ENCODE measurements around the gene LCMT1.
A peak's percentile ranks its signal among the peaks of the same experiment; 100 is the strongest.
"Not testable (repeated sequence)": the region's sequence is repeated elsewhere in the genome, so short reads cannot be mapped to it uniquely, and the experiment has no call there.

LCMT1 gene

DNA sequence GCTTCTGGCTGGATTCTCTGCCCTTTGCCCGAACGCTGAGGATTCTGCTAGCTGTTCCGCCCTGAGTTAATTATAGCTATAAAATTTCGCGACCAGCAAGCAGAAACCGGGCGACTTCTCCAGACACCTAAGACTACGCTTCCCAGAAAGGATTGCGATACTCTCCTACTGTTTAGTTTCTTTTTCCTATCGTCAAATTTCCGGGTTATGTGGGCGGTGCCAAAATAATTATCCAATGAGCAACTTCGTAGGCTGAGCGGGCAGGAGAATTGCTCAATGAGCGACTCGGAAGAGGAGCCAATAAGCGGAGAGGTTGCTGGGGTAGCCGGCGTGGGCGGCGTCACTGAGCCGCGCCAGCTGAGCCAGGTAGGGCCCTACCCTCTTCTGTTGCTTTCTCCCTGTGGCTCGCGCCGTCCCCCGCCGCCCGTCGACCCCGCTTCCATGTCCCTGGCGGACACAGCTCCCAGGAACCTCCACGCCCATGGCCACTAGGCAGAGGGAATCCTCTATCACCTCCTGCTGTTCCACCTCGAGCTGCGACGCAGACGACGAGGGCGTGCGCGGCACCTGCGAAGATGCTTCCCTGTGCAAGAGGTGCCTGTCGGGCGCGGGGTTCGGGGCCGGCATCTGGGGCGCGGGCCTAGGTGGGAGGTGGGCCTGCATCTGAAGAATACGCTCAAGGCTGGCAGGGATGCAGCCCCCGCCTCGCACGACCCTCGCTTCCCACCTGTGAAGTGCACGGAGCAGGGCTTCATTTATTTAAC lies at the start of gene LCMT1:
TSS of gene LCMT1 (plus strand) at position 340 of the 764 bp plus-strand sequence. CDS start at position 482, 142 bp downstream.
- H3K27me3 Mint-ChIP-seq, result no peaks in the 10 kb centered on the region
- peak within 1 kb of the TSS; percentile 91 for H3K4me3 Mint-ChIP-seq
- H3K4me1 Mint-ChIP-seq (ENCODE audit: low read depth), result peaks cover 69% of the 10 kb centered on the region
- intact Hi-C loops (cut with micrococcal nuclease), result no loop called here
- H3K27ac Mint-ChIP-seq, result peak within 1 kb of the TSS; percentile 84
- H3K36me3 Mint-ChIP-seq (ENCODE audit: low read depth), result peaks cover 37% of the 10 kb centered on the region
- no peaks in the 10 kb centered on the region for H3K9me3 Mint-ChIP-seq

DNA sequence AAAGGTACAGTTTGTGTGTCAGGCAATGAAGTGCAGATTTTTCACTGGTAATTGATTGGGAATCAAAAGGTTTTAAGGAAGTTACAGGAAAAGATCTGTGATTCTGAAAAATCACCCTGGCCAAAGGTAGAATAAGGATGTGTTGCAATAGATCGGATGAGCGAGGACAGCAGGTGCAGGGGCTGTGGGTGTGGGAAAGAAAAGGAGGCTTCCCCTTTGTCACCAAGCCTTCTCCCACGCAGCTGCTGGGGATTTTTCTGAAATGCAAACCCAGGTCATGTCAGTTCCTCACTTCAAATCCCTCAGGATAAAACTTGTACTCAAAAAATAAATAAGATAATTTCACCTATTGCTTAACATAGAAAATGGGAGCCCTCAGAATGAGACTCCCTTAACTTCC lies 48.4 kb upstream of the LCMT1 start:
- Mint-ChIP-seq H3K4me3 (no peak overlapping the region), H3K36me3 (ENCODE audit: low read depth) (no peaks in the 10 kb centered on the region), H3K27ac (no peak overlapping the region), H3K9me3 (no peaks in the 10 kb centered on the region), H3K4me1 (ENCODE audit: low read depth) (peaks cover 54% of the 10 kb centered on the region), H3K27me3 (no peaks in the 10 kb centered on the region)
- intact Hi-C loops (cut with micrococcal nuclease), result no loop called here

DNA sequence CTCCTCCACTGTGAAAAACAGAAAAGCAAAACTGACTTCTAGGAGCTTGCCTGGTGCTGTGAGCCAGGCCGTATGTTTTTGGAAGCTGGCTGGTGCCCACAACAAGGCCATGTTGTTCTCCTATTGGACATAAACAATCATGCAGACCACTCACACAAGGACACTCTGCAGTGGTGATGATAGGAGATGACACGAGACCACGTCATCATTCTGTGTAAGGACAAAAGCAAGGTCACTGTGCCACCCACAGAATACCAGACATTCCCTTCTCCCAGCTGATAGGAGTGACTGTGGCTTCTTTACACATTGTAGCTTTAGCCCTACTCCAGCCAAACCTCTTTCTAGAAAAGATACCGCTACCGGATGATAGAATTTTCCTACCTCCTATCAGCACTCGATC lies 47.7 kb upstream of the LCMT1 start:
- Mint-ChIP-seq H3K27me3 (no peaks in the 10 kb centered on the region), H3K27ac (peak overlapping the region; percentile 47), H3K36me3 (ENCODE audit: low read depth) (no peaks in the 10 kb centered on the region), H3K4me1 (ENCODE audit: low read depth) (peaks cover 59% of the 10 kb centered on the region), H3K9me3 (no peaks in the 10 kb centered on the region), H3K4me3 (no peak overlapping the region)
- intact Hi-C loops (cut with micrococcal nuclease), result no loop called here

DNA sequence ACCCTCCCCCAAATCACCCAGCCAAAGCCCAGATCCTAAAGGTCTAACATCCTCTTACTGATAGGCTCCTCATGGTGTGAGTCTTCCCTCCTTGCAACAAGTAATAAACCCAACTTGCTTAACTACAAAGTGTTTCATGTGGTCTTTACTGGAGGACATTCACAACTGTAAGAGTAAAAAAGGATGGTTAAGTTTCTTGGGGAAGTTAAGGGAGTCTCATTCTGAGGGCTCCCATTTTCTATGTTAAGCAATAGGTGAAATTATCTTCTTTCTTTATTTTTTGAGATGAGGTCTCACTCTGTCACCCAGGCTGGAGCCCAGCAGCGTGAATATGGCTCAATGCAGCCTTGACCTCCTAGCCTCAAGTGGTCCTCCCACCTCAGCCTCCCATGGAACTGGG lies 47.3 kb upstream of the LCMT1 start:
- H3K27me3 Mint-ChIP-seq; H3K4me3 Mint-ChIP-seq; H3K9me3 Mint-ChIP-seq; intact Hi-C loops (cut with micrococcal nuclease); H3K36me3 Mint-ChIP-seq (ENCODE audit: low read depth): not testable (repeated sequence)
- peak overlapping the region; percentile 47 for H3K27ac Mint-ChIP-seq
- peaks cover 59% of the 10 kb centered on the region for H3K4me1 Mint-ChIP-seq (ENCODE audit: low read depth)

DNA sequence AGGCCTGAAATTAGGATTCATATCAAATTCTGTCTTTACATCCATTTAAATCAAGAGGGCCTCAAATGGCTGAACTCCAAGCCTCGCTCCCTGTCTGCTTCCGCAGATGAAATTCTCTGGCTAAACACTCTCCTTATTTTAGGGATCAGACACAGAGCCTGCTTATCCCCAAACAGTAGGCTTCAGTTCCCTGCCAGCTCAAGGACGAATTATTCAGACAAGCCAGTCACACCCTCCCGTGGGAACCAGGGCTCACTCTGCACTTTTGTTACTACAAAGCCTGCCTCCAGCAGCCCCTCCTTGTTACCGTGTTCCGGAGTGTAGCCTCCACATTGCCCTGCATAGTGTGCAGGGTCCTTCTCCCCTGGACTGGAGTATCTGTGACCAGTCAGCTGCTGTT lies 46.6 kb upstream of the LCMT1 start:
- Mint-ChIP-seq H3K4me1 (ENCODE audit: low read depth) (peaks cover 59% of the 10 kb centered on the region), H3K4me3 (no peak overlapping the region), H3K36me3 (ENCODE audit: low read depth) (no peaks in the 10 kb centered on the region), H3K9me3 (no peaks in the 10 kb centered on the region), H3K27me3 (no peaks in the 10 kb centered on the region), H3K27ac (no peak overlapping the region)
- intact Hi-C loops (cut with micrococcal nuclease), result no loop called here

DNA sequence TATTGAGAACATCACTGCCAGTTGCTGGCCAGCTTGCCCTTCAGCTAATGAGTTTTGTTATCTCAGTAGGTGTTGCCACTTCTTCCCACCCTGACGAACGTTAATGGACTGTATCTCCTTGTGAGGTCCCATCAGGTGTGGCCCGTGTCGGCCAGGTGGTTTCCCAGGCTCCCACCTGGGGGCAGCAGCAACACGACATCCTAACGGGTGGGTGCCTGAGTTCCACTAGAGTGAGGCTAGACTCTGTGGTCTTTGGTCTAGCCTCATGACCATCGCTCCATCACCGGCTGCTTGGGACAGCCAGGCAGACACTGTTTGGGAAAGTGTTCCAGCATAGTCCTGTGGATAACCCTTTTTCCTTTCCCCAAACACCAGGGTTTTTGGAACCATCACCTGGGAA lies 45.6 kb upstream of the LCMT1 start:
- H3K4me1 Mint-ChIP-seq (ENCODE audit: low read depth), result peaks cover 53% of the 10 kb centered on the region
- peak overlapping the region; percentile 83 for H3K27ac Mint-ChIP-seq
- no peaks in the 10 kb centered on the region for H3K9me3 Mint-ChIP-seq

DNA sequence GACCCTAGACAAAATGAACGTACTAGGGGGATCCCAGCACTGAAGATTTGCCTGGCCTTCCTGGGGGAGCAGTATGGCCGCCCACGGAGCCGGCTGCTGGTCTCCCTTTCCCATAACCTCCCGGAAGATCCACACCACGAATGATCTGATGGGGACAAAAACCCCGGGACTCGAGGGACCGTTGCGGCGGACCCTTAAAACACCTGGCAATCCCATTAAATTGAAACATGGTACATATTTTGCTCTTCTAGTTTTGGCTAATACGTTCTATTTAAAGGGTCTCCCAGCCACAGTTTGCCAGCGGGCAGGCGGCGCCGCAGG lies 45.2 kb upstream of the LCMT1 start:
- Mint-ChIP-seq H3K4me1 (ENCODE audit: low read depth) (peaks cover 48% of the 10 kb centered on the region), H3K27me3 (no peaks in the 10 kb centered on the region), H3K9me3 (no peaks in the 10 kb centered on the region), H3K27ac (peak overlapping the region; percentile 83), H3K4me3 (peak overlapping the region; percentile 85), H3K36me3 (ENCODE audit: low read depth) (no peaks in the 10 kb centered on the region)
- intact Hi-C loops (cut with micrococcal nuclease), result loop anchor here (2.0 kb wide), 2 partner anchors 18 to 40 kb away; no protein-coding TSS in a partner anchor

More for the DNA sequence above, 45.6 kb upstream of the LCMT1 start:
- intact Hi-C loops (cut with micrococcal nuclease), result loop anchor here (2.0 kb wide), 2 partner anchors 17 to 41 kb away; no protein-coding TSS in a partner anchor
- Mint-ChIP-seq H3K36me3 (ENCODE audit: low read depth) (no peaks in the 10 kb centered on the region), H3K4me3 (no peak overlapping the region), H3K27me3 (no peaks in the 10 kb centered on the region)

DNA sequence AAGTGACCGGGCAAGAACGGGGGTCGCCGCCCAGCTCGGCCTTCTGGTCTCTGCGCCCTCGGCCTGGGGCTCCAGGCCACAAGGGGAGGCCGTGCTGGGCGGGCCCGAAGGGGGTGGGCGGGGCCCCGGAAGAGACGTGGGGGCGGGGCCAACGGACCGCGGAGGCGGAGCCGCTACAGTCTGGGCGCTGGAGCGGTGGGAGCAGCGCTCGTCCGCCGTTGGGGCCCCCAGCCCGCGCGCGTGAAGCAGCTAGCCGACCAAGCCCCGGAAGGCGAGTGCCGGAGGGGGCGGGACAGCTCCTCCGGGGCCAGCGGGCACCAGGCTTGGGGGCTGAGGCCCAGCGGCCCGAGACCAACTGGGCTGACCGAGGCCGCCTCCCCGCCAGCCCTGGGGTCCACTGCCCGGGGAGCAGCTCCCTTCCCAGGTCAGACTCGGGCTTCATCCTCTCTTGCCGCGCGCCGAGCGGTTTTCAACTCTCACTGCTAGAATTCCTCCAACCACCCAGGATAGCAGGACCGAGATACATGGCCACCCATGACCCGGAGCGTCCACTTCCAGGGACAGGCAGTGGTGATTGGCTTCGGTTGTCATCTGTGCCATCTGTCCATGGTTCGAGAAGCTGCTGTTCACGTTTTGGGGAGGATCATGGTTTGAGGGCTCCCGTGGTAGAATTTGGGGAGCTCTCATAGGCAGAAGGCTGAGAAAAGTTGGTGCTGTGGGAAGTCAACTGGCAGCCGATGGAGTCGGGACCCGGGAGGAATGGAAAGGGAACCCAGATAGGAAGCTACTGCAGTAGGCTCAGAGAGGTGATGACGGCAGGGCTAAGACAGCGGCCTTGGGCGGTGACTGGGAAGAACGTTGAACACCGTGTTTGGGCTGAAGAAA lies 44.6 kb upstream of the LCMT1 start:
- H3K9me3 Mint-ChIP-seq, result no peaks in the 10 kb centered on the region
- peak overlapping the region; percentile 85 for H3K4me3 Mint-ChIP-seq
- no peaks in the 10 kb centered on the region for H3K27me3 Mint-ChIP-seq
- H3K36me3 Mint-ChIP-seq (ENCODE audit: low read depth), result no peaks in the 10 kb centered on the region
- peak overlapping the region; percentile 83 for H3K27ac Mint-ChIP-seq
- intact Hi-C loops (cut with micrococcal nuclease), result loop anchor here (2.0 kb wide), 2 partner anchors 18 to 40 kb away; no protein-coding TSS in a partner anchor
- peaks cover 43% of the 10 kb centered on the region for H3K4me1 Mint-ChIP-seq (ENCODE audit: low read depth)

DNA sequence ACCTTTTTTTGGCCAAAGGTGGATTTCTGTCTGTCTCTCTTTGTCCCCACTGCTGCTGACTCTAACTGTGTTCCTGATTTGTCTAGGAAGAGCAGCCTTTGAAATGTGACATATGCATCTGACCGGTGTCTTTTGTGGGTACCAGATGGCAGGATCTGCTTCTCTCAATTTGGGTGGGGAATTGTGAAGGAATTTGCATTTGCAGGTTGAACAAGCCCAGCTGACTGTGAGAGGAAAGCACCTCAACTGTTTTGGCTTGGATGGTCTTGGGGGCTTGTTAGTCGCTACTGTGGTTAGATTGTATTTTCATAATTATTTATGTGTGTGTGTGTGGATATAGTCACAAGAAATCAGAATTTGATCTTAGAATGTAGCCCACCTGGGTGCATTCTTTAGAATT lies 37.7 kb upstream of the LCMT1 start:
- intact Hi-C loops (cut with micrococcal nuclease), result no loop called here
- H3K27me3 Mint-ChIP-seq, result no peaks in the 10 kb centered on the region
- H3K4me3 Mint-ChIP-seq, result no peak overlapping the region
- H3K4me1 Mint-ChIP-seq (ENCODE audit: low read depth), result peaks cover under 1% of the 10 kb centered on the region
- H3K36me3 Mint-ChIP-seq (ENCODE audit: low read depth), result no peaks in the 10 kb centered on the region
- no peak overlapping the region for H3K27ac Mint-ChIP-seq
- H3K9me3 Mint-ChIP-seq, result no peaks in the 10 kb centered on the region

DNA sequence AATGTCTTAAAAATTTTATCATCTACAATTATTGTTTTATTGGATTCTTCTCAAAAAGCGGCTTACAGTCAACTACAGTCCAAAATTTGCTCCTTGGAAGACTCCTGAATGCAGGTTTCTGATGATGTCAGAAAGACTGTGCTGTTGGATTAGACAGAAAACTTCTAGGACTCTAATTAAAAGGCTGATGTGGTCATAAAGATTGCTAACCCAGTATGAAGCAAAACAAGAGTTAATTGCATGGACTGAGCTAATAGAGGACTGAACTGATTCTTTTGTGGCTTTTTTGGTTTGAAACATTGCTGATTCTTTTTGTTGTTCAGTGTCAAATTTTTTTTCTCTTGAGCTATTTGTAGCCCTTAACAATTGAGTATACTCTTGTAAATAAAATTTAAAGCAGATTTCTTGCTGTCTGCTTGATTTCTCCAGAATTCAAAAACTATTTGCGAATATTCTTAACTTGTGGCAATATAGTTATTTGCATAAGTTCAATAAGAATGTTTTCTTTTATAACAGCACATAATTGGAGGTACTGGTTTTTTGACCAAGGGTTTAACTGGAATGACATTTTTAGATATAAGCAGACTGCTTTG lies 33.1 kb upstream of the LCMT1 start:
- intact Hi-C loops (cut with micrococcal nuclease), result no loop called here
- H3K36me3 Mint-ChIP-seq (ENCODE audit: low read depth), result no peaks in the 10 kb centered on the region
- H3K27ac Mint-ChIP-seq, result no peak overlapping the region
- no peaks in the 10 kb centered on the region for H3K9me3 Mint-ChIP-seq
- H3K4me3 Mint-ChIP-seq, result no peak overlapping the region
- no peaks in the 10 kb centered on the region for H3K27me3 Mint-ChIP-seq
- H3K4me1 Mint-ChIP-seq (ENCODE audit: low read depth), result no peaks in the 10 kb centered on the region

DNA sequence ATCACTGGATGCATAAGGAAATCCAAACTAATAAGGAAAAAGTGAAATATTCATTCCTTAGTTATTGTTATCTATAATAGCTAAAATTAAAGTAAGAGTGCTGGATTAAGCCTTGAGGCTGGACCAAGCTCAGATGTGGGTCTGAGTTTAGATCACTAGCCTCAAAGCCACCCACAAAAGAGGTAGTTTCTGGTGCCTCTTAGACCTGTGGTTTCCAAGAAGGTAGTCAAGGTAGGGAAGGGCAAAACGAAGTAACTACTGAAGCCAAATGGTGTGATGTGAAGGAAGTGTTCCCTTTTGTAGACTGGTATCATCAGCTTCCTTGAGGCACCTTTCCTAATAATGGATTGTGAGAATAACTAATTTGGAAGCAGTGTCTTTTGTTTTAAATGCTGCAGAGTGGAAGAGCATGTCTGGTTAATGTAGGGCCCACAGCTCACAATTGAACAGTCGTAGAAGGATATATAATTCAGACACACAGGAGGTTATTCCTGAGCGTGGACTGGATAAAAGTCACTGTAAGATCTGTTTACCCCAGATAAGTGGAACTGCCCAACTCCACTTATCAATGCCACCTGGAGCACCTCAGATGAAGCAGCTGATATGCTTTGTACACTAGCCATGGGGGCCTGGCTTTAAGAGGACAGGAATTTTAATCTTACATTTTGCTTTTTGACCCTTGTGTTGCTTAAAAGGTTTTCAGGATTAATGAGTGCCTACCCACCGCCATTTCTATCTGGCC lies 31.7 kb upstream of the LCMT1 start:
- Mint-ChIP-seq H3K36me3 (ENCODE audit: low read depth) (no peaks in the 10 kb centered on the region), H3K4me3 (no peak overlapping the region)
- intact Hi-C loops (cut with micrococcal nuclease), result no loop called here

DNA sequence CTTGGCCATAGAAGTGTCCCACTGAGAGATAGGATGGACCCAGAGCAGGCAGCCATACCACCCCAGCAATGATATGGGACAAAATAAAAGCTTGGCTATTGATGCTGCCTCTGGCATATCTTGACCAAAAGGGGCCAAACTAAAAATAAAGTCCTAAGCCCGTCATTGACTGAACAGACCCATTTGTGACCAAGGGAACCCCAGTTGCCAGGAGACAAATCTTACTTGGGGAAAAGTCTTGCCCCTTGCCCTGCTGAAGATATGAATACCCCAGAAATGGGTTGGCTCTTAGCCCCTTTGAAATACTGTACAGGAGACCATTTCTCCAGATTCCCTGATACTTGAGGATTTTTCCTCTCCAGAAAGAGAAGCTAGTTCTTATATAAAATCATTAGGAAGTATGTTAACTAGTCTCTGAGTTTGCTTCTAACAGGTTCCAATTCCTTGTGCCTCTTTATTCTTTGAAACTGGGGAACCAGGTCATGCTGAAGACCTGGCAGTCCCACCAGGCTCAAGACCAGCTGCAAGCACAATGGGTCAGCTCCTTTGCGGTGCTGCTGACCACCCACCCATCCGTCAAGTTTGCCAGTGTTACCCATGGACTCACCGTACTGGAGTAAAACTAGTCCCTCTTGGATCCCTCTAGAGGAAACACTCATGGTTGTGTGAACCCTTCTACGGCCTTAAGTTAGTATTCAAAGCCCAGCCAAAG lies 31.0 kb upstream of the LCMT1 start:
- Mint-ChIP-seq H3K27me3 (no peaks in the 10 kb centered on the region), H3K27ac (no peak overlapping the region), H3K4me1 (ENCODE audit: low read depth) (no peaks in the 10 kb centered on the region), H3K4me3 (no peak overlapping the region), H3K36me3 (ENCODE audit: low read depth) (no peaks in the 10 kb centered on the region), H3K9me3 (no peaks in the 10 kb centered on the region)
- intact Hi-C loops (cut with micrococcal nuclease), result no loop called here

More for the DNA sequence above, 31.7 kb upstream of the LCMT1 start:
- Mint-ChIP-seq H3K4me1 (ENCODE audit: low read depth) (no peaks in the 10 kb centered on the region), H3K9me3 (no peaks in the 10 kb centered on the region), H3K27ac (no peak overlapping the region), H3K27me3 (no peaks in the 10 kb centered on the region)

DNA sequence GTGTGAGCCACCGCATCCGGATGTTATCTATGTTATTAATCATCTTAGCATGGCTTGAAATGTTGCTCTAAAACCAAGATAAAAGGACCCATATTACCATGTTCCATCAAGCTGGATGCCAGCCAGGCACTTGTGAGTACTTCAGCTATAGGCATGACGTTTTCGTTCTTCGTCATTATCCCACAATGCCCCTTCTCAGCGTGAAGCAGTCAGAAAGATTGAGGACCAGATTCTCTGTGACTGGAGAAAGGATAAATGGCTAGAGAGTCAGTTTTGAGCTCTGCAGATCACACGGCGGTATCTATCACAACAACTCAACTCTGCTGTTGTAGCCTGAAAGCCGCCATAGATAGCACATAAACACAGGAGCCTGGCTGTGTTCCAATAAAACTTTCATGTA lies 29.8 kb upstream of the LCMT1 start:
- H3K9me3 Mint-ChIP-seq, result no peaks in the 10 kb centered on the region
- no peaks in the 10 kb centered on the region for H3K27me3 Mint-ChIP-seq
- no peaks in the 10 kb centered on the region for H3K36me3 Mint-ChIP-seq (ENCODE audit: low read depth)
- H3K4me1 Mint-ChIP-seq (ENCODE audit: low read depth), result no peaks in the 10 kb centered on the region
- H3K4me3 Mint-ChIP-seq, result no peak overlapping the region
- no peak overlapping the region for H3K27ac Mint-ChIP-seq
- intact Hi-C loops (cut with micrococcal nuclease), result no loop called here
